Liver (tissue), 3 donors: Measurements from ENCODE around the gene CBLL2.

Source experiments
- CTCF ChIP-seq: fragments of 150-350 bp; IDR thresholded peaks from 2 replicates; pipeline ENCODE4 v1.5.1; 2017; ENCODE audit warnings: improper control_type of control experiment, low read depth, low read length; ENCODE audit not compliant: missing input control
- EGR1 ChIP-seq, 2 donors: IDR thresholded peaks; 2 replicates each; pipeline ENCODE4 v1.6.1; 2016 to 2018; ENCODE audit warnings: antibody characterized with exemption in 2 of 2, low read depth in 2 of 2
- YY1 ChIP-seq: IDR thresholded peaks from 2 replicates; pipeline ENCODE4 v1.6.1; 2016; ENCODE audit warnings: antibody characterized with exemption, mild to moderate bottlenecking
- TF ChIP-seq, protein P1 (sequence below): IDR thresholded peaks from 2 replicates; pipeline ENCODE4 v1.6.1; 2016; ENCODE audit warnings: antibody characterized with exemption
- TF ChIP-seq, protein P2 (sequence below): IDR thresholded peaks from 2 replicates; pipeline ENCODE4 v1.6.1; 2016; ENCODE audit warnings: antibody characterized with exemption
- TF ChIP-seq, protein P3 (sequence below): IDR thresholded peaks from 2 replicates; pipeline ENCODE4 v1.6.1; 2016; ENCODE audit warnings: antibody characterized with exemption, mild to moderate bottlenecking
- TF ChIP-seq, protein P4 (sequence below): IDR thresholded peaks from 2 replicates; pipeline ENCODE4 v1.6.1; 2016; ENCODE audit warnings: antibody characterized with exemption
- donor health status: healthy.
- donor health status: healthy.

- TF ChIP-seq CTCF, result no peak
- TF ChIP-seq, protein P1, sequence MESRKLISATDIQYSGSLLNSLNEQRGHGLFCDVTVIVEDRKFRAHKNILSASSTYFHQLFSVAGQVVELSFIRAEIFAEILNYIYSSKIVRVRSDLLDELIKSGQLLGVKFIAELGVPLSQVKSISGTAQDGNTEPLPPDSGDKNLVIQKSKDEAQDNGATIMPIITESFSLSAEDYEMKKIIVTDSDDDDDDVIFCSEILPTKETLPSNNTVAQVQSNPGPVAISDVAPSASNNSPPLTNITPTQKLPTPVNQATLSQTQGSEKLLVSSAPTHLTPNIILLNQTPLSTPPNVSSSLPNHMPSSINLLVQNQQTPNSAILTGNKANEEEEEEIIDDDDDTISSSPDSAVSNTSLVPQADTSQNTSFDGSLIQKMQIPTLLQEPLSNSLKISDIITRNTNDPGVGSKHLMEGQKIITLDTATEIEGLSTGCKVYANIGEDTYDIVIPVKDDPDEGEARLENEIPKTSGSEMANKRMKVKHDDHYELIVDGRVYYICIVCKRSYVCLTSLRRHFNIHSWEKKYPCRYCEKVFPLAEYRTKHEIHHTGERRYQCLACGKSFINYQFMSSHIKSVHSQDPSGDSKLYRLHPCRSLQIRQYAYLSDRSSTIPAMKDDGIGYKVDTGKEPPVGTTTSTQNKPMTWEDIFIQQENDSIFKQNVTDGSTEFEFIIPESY, result no peak
- no peak for TF ChIP-seq YY1
- TF ChIP-seq, protein P2, sequence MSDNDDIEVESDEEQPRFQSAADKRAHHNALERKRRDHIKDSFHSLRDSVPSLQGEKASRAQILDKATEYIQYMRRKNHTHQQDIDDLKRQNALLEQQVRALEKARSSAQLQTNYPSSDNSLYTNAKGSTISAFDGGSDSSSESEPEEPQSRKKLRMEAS, result no peak
- TF ChIP-seq EGR1 (IDR thresholded peaks at IDR 0.05; ENCODE audit: low read depth in 2 of 2), result no peak
- TF ChIP-seq, protein P3, sequence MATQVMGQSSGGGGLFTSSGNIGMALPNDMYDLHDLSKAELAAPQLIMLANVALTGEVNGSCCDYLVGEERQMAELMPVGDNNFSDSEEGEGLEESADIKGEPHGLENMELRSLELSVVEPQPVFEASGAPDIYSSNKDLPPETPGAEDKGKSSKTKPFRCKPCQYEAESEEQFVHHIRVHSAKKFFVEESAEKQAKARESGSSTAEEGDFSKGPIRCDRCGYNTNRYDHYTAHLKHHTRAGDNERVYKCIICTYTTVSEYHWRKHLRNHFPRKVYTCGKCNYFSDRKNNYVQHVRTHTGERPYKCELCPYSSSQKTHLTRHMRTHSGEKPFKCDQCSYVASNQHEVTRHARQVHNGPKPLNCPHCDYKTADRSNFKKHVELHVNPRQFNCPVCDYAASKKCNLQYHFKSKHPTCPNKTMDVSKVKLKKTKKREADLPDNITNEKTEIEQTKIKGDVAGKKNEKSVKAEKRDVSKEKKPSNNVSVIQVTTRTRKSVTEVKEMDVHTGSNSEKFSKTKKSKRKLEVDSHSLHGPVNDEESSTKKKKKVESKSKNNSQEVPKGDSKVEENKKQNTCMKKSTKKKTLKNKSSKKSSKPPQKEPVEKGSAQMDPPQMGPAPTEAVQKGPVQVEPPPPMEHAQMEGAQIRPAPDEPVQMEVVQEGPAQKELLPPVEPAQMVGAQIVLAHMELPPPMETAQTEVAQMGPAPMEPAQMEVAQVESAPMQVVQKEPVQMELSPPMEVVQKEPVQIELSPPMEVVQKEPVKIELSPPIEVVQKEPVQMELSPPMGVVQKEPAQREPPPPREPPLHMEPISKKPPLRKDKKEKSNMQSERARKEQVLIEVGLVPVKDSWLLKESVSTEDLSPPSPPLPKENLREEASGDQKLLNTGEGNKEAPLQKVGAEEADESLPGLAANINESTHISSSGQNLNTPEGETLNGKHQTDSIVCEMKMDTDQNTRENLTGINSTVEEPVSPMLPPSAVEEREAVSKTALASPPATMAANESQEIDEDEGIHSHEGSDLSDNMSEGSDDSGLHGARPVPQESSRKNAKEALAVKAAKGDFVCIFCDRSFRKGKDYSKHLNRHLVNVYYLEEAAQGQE, result no peak
- TF ChIP-seq, protein P4, sequence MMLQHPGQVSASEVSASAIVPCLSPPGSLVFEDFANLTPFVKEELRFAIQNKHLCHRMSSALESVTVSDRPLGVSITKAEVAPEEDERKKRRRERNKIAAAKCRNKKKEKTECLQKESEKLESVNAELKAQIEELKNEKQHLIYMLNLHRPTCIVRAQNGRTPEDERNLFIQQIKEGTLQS, result no peak
Observed at GRCh38 chrX:22278375-22278774, 5.7 kb downstream of the CBLL2 start.
